HG03064 (cell line): ENCODE measurements around the gene CBFA2T2.
"Not testable (repeated sequence)": the region's sequence is repeated elsewhere in the genome, so short reads cannot be mapped to it uniquely, and the experiment has no call there.

Experiments
- ATAC-seq: cut with Tn5 transposase; IDR thresholded peaks from one replicate; pipeline ENCODE4 v1.9.1; 2021; ENCODE audit warnings: low read depth; ENCODE audit not compliant: unreplicated experiment

CBFA2T2 gene

DNA sequence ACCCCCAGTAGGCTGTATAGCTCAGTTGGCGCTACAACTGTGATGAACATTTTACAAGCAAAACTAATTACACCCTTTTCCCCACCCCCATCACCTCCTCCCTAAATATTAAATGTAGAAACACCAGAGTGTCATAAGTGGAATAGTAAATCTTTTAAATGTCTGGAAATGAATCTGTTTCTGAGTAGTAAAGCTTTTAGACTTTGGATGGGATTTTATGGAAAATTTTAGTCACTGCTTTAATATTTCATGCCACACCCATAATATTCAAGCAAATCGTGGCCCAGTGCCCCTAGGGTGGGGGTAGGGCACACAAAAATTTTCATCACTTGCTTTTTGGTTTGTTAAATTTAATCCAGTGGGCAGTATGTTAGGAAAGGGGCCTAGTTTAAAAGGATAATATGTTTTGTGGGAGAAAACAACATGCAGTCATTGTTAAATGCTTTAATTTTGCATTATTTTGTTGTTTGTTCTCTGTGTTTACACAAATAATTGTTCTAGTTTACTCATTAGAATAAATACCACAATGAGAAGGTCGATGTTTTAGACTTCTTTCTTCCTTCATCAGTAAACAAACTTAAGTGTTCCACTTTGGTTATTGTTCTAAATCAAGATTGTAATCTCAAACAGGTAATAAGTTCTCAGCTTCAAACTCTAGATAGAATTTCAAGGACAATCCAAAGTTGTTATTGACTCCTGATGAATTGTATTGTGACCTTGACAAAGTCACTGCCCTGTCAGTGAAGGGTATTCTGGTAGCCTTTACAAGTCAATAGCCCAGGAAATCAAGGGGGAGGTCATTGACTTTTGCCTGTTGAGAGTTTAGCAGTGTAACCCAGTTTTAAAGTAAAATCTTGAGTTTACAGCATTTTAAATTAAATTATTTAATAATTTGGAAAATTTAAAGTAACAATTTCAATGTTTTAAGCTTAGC lies 79.2 kb downstream of the CBFA2T2 start:
- no peak for ATAC-seq

- no peak for ATAC-seq
Measured at GRCh38 chr20:33569802-33570391, 80.0 kb downstream of the CBFA2T2 start.

DNA sequence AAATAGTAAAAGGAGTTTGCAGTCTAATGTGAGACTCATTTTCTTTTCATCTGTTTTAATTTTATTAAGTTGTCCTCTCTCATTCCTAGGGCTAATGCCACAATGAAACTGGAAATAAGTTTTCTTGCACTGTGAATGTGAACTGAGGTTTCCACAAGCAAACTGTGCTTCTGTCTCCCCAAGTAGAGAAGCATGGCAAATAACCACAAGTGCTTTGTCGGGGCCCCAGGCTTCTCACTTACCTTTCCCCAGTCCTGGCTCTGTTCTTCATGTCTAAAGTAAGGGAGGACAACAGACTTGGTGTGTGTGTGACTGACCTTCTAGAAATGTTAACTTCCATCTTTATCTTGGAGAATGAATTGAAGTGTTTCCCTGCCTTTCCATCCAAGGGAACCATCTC lies 80.8 kb downstream of the CBFA2T2 start:
- ATAC-seq = no peak

GRCh38 chr20:33573268-33573667 lies 83.4 kb downstream of the CBFA2T2 start:
- ATAC-seq = not testable (repeated sequence)

- no peak for ATAC-seq
Measured at GRCh38 chr20:33575282-33575681, 85.4 kb downstream of the CBFA2T2 start.

DNA sequence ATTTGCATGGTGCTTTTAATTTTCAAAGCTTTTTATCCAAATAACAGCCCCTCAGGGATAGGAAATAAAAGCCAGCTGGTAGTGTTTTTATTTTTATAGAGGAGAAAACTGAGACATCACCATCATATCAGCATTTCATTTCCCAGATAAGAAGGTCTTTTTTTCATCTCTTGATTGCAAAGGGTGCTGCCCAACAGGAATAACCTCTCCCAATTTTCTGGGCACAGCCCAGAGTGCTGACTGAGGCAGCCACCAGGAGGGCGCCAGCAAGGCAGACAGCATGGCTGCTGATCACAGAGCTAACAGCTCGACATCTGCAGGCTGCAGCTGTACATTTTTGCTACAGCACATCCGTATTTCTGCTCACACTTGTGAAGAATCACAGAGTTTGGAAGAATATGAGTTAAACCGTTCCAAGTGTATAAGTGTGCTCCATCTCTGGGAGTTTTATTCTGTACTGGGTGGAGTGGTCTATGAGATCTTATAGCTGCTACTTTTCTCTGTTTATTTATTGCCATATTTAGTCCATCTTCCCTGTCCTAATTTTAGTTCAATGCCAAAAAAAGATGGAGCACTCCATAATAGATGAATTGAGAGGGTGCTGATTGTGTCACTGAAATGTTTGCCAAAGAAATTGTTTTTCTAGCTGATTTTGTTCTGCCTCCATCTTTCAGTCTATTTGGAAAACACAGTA lies 86.7 kb downstream of the CBFA2T2 start:
- ATAC-seq = no peak

- no peak for ATAC-seq
Measured at GRCh38 chr20:33578510-33578909, 88.6 kb downstream of the CBFA2T2 start.

GRCh38 chr20:33583143-33583542 lies 93.2 kb downstream of the CBFA2T2 start:
- no peak for ATAC-seq

GRCh38 chr20:33584976-33585375 lies 95.1 kb downstream of the CBFA2T2 start:
- ATAC-seq = no peak

DNA sequence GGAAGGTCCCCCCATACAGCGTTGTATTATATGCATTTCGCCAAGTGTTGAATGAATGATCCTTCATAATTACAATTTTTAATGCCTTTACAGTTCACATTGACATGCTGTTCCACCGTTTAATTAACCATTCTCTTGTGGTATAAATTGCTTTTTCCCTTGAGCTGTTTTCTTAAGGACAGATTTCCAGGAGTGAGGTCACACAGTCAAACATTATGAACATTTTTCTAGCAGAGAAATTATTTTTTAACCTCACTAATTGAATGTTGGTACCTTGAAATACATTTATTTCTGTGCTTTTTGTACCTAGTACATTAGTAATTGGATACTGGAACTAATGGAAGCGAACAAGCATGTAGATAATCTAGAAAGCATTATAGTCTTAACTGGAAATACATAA lies 95.5 kb downstream of the CBFA2T2 start:
- no peak for ATAC-seq

- no peak for ATAC-seq
Measured at GRCh38 chr20:33589059-33589458, 99.2 kb downstream of the CBFA2T2 start.

DNA sequence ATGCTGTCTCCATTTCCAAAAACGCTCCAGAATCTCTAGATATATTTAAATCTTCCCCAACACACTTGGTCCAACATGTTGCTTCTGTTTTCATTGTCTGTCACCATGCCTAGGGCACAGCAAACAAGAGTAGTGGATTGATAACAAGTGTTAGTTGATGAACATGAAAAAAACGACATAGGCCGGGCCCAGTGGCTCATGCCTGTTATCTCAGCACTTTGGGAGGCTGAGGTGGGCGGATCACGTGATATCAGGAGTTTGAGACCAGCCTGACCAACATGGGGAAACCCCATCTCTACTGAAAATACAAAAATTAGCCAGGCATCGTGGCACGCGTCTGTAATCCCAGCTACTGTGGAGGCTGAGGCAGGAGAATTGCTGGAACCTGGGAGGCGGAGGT lies 102.0 kb downstream of the CBFA2T2 start:
- not testable (repeated sequence) for ATAC-seq

GRCh38 chr20:33594743-33595142 lies 104.8 kb downstream of the CBFA2T2 start:
- no peak for ATAC-seq

DNA sequence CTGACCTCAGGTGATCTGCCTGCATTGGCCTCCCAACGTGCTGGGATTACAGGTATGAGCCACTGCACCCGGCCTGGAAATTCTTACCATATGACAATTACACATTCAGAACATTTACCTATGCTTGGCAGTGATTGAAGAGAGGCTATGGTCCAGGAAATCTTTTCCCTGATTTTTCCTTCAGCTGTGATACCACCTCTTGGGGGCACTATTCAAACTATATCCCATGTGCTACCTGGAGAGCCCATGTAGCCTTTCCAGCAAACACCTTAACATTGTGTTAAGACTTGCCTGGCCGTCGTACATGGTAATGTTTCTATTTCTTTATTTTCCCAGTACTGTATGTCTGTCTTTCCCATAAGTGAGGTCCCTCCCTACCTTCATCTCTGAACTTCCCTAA lies 110.5 kb downstream of the CBFA2T2 start:
- no peak for ATAC-seq

- no peak for ATAC-seq
Measured at GRCh38 chr20:33600981-33601380, 111.1 kb downstream of the CBFA2T2 start.

GRCh38 chr20:33601861-33602260 lies 112.0 kb downstream of the CBFA2T2 start:
- ATAC-seq = no peak

DNA sequence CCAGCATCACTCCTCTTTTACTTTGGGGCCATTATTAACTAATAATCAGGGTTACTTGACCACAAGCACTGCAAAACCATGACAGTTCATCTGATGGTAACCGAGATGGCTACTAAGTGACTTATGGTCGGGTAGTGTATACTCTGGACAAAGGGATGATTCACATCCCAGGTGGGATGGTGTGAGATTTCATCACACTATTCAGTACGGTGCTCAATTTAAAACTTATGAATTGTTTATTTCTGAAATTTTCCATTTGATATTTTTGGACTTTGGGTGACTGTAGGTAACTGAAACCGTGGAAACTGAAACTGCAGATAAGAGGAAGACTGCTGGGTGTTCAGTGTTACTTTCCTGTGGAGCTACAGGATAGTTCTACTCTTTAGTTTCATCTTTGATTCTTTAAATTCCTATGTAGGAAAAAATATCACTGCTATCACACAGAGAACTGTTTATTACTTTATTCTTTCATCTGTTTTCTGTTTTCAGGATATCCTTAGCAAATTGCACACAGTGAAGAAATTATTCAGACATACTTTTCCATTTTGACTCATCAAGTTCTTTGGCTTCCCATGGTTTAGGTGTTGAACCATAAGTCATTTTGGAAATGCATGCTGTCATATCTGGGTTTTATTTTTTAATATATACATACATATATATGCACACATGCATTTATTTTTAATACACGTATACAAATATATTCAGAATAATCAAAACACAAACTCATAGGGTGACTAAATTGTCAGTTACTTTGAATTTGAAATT lies 113.1 kb downstream of the CBFA2T2 start:
- ATAC-seq = no peak

- no peak for ATAC-seq
Measured at GRCh38 chr20:33604084-33604990, 114.4 kb downstream of the CBFA2T2 start.

DNA sequence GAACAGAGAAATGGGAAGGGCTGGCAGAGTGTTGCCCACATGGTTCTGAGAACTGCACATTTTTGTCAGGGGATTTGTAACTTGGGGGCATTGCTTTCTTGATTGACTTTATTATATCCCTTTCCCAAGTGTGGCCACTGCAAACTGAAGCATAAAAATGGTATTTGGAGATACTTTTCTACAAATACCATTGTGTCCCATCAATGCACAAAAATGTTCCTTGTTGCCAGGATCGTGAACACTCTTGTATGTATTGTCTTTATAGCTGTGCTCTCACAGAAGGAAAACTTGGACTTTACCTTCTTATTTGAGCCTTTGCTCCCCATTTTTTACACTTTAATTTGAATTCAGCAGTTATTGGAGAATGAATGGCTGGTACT lies 115.1 kb downstream of the CBFA2T2 start:
- ATAC-seq = no peak
